ENCODE results near the gene TNXB. TPM values are rescaled to one million over a fixed set of nuclear protein-coding genes. Genes with fewer than 3 reads are reported as not detected.

Gene TNXB
- total RNA-seq, 1 donor from 2014 or later, result 2.4 TPM

DNA sequence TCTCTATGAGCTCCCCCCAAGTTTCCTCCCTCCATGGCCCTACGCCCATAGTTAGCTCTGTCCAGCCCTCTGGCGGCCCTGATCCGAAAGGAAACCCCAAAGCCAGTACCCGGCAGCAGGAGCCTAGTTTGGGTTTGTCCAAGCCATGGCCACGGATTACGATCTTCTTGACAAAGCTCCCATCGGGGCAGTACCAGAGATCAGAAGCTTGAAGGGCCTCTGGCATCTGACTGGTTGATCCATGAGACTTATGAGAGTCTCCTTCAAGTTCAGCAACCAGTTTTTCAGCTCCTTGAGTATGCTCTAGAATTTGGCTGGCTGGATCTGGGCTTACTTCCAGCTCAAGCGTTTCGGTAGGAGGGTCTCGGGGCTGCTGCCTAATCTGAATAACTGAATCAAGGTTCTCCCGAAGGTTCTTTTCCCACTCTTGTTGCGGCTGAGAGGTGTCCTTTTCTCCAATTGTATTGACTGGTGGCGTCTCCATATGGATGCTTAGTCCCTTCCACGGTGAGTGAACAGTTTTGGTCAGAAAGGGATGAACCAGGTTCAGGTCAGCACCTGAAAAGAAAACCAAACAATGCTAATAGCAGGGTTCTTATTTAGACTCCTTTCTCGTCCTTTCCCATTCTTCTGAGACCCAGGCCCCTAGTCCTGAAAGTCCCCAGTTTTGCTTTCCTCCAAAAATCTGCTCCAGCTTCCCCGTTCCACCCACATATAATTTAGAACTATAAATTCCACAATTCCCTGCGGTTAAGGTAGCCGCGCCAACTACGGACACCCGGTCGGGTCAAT, 20.4 kb upstream of the TNXB start:
- DNase-seq (ENCODE audit: low read depth) (no peak), FAIRE-seq (no peak)
- peak overlapping the region; percentile 78 for H3K4me3 ChIP-seq (ENCODE audit: low read depth, low read length)
- H3K27me3 ChIP-seq (ENCODE audit: control insufficient read depth, insufficient read depth, low read length), result no peaks in the 10 kb centered on the region
- peaks cover 7% of the 10 kb centered on the region for H3K36me3 ChIP-seq (ENCODE audit: control insufficient read depth, insufficient read depth, low read length)
- TF ChIP-seq, protein P1, sequence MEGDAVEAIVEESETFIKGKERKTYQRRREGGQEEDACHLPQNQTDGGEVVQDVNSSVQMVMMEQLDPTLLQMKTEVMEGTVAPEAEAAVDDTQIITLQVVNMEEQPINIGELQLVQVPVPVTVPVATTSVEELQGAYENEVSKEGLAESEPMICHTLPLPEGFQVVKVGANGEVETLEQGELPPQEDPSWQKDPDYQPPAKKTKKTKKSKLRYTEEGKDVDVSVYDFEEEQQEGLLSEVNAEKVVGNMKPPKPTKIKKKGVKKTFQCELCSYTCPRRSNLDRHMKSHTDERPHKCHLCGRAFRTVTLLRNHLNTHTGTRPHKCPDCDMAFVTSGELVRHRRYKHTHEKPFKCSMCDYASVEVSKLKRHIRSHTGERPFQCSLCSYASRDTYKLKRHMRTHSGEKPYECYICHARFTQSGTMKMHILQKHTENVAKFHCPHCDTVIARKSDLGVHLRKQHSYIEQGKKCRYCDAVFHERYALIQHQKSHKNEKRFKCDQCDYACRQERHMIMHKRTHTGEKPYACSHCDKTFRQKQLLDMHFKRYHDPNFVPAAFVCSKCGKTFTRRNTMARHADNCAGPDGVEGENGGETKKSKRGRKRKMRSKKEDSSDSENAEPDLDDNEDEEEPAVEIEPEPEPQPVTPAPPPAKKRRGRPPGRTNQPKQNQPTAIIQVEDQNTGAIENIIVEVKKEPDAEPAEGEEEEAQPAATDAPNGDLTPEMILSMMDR (IDR thresholded peaks at IDR 0.05; ENCODE audit: insufficient read depth, low read length, severe bottlenecking), result no peak

DNA sequence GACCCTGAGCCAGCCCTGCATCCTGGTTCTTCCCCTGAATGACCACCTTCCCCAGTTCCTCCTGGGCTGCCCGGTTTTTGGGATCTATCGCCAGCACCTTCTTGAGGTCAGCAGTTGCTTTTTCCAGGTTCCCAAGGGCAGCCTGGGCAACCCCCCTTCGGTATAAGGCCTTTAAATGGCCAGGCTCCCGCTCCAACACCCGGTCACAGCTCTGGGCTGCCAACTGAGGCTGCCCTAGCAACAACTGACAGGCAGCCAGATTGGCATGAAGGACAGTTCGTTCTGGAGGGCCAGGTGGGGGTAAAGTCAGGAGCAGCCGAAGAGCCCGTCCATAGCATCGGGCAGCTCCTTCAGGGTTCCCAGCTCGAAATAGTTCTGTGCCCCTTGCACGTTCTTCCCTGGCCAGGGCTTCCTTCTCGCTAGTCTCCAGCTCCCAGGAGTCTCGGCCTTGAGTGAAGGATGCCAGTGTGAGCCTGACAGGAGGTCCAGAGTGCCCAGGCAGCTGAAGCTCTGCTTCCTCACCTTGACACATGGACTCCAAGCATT, 19.7 kb upstream of the TNXB start:
- TF ChIP-seq, protein P1 (IDR thresholded peaks at IDR 0.05; ENCODE audit: insufficient read depth, low read length, severe bottlenecking), result no peak
- DNase-seq (ENCODE audit: low read depth), result no peak
- H3K36me3 ChIP-seq (ENCODE audit: control insufficient read depth, insufficient read depth, low read length), result peaks cover 9% of the 10 kb centered on the region
- no peaks in the 10 kb centered on the region for H3K27me3 ChIP-seq (ENCODE audit: control insufficient read depth, insufficient read depth, low read length)
- FAIRE-seq, result no peak
- H3K4me3 ChIP-seq (ENCODE audit: low read depth, low read length), result no peak overlapping the region

GRCh38 chr6:32127717-32128592, 18.8 kb upstream of the TNXB start, which contains the start of gene ATF6B:
Gene ATF6B (minus strand): TSS chr6:32128246. CDS start chr6:32128207, 39 bp downstream.
- DNase-seq (ENCODE audit: low read depth) (peak; percentile 98), FAIRE-seq (no peak)
- H3K27me3 ChIP-seq (ENCODE audit: control insufficient read depth, insufficient read depth, low read length), result no peaks in the 10 kb centered on the region
- TF ChIP-seq, protein P1 (IDR thresholded peaks at IDR 0.05; ENCODE audit: insufficient read depth, low read length, severe bottlenecking), result no peak
- H3K4me3 ChIP-seq (ENCODE audit: low read depth, low read length), result peak within 1 kb of the TSS; percentile 85
- H3K36me3 ChIP-seq (ENCODE audit: control insufficient read depth, insufficient read depth, low read length), result peaks cover 9% of the 10 kb centered on the region

- FAIRE-seq, result no peak
- no peak for DNase-seq (ENCODE audit: low read depth)
- H3K4me3 ChIP-seq (ENCODE audit: low read depth, low read length), result peak overlapping the region; percentile 85
- H3K27me3 ChIP-seq (ENCODE audit: control insufficient read depth, insufficient read depth, low read length), result no peaks in the 10 kb centered on the region
- peaks cover 9% of the 10 kb centered on the region for H3K36me3 ChIP-seq (ENCODE audit: control insufficient read depth, insufficient read depth, low read length)
- TF ChIP-seq, protein P1 (IDR thresholded peaks at IDR 0.05; ENCODE audit: insufficient read depth, low read length, severe bottlenecking), result no peak
Observed at GRCh38 chr6:32127409-32127716, 18.2 kb upstream of the TNXB start.

DNA sequence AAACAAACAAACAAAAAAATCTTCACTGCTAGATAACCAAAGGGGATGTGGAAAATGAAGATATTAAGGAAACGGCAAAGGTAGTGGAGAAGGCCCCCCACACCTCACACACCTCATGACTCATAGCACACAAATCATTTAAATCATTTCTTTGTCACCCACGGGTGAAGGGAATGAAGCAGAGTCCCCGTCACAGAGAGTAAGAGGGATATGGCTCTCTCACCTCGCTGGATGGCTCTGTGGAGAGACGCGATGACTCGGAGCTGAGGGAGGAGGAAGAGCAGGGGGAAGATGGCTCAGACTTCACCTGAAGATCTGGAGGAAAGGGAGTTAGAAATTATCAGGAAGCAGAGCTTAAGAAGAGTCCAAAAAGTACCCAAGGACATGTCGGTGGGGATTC, 17.7 kb upstream of the TNXB start:
- FAIRE-seq (no peak), DNase-seq (ENCODE audit: low read depth) (no peak)
- Histone ChIP-seq H3K36me3 (ENCODE audit: control insufficient read depth, insufficient read depth, low read length) (peaks cover 11% of the 10 kb centered on the region), H3K4me3 (ENCODE audit: low read depth, low read length) (peak overlapping the region; percentile 85), H3K27me3 (ENCODE audit: control insufficient read depth, insufficient read depth, low read length) (no peaks in the 10 kb centered on the region)
- TF ChIP-seq, protein P1 (IDR thresholded peaks at IDR 0.05; ENCODE audit: insufficient read depth, low read length, severe bottlenecking), result no peak
